NCI-H524 treated with DMSO at 0.1 percent for 48 hours (cell line): ENCODE measurements around the gene AHSG.
"Not testable (repeated sequence)": the region's sequence is repeated elsewhere in the genome, so short reads cannot be mapped to it uniquely, and the experiment has no call there.

ENCODE experiments used
- DNase-seq: peaks from one replicate; lab custom pipeline; 2025; lab: John Stamatoyannopoulos, UW

The AHSG gene

DNA sequence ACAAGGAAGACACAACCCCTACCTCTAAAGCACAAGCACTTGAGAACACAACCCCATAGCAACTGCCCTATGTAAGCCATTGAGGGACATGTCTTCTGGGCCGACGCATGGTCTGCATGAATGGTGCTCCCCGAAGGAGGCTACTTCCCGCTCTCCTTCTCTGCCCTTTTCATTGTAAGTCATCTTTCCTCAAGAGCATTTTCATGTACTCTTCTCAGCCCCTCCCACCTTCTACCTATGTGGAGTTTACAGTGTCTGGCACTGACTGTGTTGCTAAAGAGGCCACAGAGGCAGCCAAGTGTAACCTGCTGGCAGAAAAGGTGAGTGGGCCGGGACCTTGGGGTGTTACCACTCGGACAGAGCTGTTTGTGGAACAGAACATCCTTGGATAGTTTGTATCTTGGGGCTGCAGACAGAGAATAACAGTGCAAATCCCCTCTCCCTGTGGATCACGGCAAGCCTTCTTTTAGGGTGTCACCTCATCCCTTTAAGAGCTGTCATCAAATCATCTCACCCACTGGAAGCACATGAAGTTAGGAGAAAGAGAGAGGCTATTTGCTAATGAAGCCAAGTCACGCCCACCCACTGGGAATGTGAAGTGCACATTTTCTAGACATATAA lies 5.6 kb downstream of the AHSG start:
- DNase-seq, result no peak

DNA sequence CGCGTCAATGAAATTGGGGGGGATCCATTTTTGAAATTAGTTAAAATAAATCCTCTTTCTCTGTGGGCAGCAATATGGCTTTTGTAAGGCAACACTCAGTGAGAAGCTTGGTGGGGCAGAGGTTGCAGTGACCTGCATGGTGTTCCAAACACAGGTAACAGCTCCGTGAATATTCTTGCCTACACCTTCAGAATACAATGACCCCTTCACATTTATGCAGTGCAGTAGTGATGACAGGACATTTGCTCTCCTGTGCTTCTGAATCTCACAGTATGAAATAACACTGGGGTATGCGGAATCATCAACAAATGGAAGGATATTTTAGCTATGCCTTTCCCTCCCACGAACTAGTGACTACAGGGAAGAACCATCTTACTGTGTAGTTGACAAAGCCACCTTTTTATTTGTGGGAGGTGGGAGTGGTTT lies 6.9 kb downstream of the AHSG start:
- DNase-seq, result no peak

DNA sequence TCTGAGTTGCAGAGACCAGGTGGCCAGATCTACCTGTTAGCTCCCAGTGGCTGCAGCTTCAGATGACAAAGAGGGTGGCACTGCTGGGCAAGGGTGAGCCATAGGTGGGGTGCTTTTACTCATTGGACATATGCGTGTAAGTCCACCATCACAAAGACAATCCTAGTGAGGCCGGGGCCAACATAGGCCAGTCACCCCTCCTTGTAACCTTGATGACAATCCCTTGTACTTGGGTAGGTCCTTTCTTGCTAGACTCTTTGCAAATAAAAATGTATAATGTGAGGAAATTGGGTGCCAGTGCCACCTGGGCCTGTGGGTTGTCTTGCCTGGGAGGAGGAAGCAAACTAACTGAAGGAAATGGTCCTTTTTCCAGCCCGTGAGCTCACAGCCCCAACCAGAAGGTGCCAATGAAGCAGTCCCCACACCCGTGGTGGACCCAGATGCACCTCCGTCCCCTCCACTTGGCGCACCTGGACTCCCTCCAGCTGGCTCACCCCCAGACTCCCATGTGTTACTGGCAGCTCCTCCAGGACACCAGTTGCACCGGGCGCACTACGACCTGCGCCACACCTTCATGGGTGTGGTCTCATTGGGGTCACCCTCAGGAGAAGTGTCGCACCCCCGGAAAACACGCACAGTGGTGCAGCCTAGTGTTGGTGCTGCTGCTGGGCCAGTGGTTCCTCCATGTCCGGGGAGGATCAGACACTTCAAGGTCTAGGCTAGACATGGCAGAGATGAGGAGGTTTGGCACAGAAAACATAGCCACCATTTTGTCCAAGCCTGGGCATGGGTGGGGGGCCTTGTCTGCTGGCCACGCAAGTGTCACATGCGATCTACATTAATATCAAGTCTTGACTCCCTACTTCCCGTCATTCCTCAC lies 7.6 kb downstream of the AHSG start:
- DNase-seq, result no peak

DNA sequence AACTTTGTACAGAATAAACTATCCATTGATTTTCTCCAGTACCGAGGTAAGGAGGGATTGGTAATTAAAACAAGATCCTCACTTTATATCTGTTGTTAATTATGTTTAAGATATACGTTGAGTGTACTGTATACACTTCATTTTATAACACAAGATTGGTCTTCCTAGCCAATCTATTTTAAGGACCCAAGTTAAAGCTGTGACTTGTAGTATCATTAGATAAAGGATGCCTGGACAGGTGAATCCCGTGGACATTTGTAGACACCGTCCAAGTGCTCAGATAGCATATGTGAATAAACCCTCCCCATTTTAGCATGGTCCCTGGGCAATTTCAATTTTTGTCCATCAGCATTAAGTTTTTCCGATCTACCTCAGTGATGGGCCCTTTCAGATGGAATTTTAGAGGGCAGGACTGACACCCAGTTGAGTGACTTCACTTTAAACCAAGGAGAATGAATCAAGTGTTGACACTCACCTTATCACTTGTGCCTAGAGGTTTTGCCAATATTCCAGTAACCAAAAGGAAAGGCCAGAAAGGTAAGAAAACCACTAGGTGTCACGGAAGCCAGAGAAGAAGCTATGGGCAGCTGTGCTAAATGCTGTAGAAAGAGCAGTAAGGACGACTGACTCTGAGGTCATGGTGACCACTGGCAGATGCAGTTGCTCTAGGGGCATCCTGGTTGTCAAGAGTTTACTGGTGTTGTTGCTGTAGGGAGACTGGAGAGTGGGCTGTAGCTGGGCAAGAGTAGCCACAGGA lies 9.2 kb downstream of the AHSG start:
- no peak for DNase-seq

DNA sequence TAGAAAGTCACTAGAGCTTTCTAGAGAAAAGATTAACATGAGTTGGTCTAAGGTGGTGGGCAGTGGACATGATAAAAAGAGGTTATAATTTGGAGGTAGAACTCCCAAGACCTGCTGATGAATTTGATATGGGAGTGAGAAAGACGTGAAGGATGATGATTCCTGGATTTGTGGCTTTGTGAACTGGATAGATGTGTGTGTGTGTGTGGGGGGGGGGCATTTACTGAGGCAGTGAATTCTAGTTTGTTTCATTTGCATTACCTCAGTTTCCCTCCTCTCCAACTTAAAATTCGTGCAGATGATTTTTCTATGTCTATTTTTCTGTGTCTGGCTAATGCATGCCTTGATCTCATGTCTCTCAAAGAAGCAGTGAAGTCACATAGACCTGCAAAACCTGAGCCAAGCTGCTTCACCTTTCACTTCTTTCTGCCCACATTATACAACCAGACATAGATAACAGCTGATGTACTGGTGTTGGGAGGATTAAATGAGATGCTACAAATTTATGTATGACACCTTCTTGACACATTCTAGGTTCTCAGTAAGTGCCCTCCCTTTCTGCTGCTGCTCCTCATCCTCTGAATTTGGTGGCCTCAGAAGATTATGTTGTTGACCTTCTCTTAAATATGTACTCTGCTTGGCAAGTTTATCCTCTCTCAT lies 9.9 kb downstream of the AHSG start:
- no peak for DNase-seq

DNA sequence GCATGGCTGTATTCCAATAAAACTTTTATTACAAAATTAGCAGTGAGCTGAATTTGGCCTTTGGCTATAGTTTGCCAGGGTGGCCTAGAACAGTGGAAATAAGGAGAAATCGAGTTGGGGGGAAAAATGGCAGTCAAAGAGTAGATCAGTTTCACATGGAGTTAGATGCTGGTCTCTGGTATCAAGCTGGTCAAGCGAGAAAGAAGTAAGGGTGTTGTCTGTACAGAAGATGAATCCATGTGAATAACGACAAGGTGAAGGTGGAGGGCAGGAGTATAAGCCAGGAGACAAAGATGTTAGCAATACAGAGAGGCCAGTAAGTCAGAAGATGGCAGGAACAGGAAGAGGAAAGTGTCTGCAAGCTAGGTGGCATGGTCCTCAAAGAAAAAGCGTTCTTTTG lies 11.7 kb downstream of the AHSG start:
- DNase-seq, result no peak

DNA sequence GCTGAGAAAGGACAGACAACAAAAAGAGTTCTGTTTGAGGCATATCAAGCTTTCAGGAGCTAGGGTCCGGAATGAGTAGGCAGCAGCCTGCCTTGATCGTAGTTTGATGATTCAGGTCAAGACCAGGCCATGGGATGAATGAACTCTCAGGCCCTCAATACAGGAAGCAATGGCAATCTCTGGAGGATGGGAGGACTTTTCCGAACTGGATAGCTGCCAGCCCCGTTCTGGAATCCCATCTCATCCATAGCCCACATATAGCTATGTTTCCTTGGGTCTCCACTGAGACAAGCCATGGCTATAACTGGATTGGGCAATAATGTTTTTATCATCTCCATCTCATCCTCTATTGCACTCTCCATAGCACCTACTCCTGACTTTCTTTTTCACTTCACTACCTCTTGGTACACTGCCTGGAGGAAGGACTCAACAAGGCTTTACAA lies 12.8 kb downstream of the AHSG start:
- DNase-seq, result no peak

DNA sequence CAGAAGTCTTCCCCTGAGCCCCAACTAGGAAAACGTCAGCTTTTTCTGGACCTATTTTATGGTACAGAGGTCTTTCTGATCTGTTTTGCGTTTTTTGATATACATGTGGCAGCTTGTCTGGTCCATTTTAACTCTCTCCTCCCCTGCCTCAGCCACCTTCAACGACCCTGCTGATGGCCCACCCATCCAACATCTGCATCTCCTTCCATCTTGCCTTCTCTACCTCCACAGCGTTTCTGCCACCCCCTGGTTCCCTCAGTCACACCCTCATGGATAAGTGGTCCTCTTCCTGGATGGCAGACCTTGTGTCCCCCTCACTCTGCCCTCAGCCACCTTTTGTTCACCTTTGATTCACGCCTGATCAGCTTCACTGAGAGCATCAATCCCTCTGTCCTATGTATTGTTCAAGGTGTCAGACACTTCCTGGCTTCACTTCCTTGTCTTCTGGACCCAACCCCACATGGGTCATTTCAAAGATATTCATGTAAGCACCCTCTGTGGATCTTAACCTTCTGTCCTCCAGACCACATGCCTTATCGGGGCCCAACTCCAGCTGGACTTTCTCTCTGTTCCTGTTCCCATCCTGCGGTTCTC lies 13.5 kb downstream of the AHSG start:
- DNase-seq, result no peak

DNA sequence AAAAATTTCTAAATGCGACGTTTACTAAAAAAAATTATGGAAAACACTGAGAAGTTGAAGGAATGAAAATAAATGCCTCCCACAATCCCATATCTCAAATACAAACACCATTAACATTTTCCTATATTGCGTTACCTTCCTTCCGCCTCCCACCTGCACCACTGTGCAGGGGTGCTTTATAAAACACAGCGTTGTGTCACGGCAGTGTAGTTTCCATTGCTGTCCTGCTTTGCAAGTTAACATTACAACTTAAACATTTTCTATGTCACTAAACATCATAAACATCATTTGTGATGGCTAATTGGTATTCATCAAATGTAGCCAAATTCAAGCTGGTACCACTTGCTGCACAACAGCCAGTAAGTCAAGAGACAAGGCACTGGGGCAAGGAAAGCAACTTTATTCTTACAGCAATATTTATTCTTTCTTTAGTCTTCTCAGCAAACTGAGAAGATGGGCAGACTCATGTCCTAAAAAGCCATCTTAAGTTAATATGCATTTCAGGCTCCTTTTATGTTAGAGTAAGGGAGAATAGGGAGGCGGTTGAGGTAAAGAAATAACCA lies 15.1 kb downstream of the AHSG start:
- DNase-seq, result no peak

DNA sequence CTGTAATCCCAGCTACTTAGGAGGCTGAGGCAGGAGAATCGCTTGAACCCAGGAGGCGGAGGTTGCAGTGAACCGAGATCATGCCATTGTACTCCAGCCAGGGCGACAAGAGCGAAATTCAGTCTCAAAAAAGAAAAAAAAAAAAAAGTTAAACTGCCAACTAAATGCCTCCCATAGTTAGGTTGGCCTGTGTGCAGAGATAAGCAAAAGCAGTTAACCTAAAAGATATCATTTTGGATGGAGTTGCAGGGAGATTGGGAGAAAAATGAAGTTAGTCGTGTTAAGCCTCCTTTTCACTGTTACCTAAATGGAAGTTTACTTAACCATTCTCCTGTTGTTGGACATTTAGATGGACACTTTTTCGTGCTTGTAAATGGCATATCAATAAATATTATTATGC lies 15.9 kb downstream of the AHSG start:
- DNase-seq, result no peak

DNA sequence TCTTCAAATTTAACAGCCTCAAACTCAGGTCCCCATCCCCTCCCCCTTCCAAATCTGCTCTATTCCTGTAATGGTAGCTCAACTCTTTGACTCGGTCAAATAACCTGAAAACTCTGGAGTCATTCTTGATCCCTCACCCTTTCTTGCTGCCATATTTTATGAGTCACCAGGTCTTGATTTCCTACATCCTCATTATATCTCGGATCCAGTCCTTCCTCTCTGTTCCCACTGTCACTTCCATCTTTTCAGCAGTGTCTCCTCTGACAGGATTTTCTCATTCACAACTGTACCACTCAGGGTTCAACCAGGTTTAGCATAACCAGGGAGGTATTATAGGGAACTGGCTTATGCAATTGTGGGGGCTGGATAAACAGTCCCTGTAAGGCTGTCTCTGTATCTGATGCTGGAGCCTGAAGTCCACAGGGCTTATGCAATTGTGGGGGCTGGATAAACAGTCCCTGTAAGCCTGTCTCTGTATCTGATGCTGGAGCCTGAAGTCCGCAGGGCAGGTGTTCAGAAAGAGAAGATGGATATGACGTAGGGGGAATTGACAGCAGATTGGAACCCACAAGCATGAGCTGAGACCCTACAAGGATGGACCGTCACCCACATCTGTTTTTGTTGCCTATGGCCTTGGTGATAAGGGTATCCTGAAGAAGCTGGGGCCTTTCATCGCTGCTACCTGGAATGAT lies 18.2 kb downstream of the AHSG start:
- no peak for DNase-seq

DNA sequence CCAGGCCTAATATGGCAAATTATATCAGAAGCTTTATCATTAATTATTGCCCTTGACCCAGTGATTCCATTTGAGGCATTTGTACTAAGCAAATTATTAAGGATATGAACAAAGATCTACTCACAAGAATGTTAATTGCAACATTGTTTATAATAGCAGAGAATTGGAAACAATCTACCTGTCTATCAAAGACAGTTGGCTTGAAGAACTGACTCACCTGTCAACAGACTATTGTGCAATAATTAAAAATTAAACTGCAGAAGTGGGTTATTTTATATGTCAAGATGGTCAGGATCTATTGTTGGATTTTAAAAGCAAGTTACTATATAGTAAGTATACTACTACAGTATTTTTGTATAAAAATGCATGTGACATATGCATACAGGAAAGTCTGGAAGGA lies 20.6 kb downstream of the AHSG start:
- DNase-seq, result no peak

DNA sequence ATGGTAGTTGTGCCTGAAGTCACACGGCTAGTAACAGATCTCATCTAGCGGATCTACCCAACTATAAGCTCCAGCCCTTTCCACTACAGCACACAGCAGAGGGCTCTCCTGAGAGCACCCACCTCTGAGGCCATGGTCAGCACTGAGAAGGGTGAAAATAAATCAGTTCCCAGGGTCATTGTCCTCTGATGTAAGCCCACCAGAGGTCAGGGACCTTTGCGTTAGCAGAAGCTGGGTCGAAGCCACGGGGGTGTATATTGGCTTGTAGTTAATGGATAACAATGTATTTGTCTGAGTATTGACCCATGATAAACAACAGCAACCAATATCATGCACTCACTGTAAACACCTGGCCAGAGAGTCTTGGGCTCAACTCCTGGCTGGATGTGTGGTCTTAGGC lies 21.3 kb downstream of the AHSG start:
- DNase-seq, result not testable (repeated sequence)

DNA sequence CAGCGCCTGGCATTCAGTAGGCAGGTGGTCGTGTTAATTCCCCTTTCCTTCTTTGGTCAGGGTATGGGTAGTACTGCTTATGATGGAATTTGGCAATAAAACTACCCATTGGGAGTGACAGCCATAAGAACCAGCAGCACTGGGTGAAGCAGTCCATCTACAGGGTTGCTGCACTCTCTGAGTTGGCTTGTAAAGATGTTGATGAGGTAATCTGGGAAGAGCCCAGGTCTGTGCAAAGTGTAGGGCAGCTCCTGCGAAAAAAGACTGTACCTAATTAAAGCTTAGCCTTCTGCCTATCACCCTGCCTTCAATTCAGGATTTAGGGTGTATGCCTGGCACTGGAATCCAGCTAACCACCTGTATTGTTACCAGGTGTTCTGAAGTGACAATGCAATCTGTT lies 22.7 kb downstream of the AHSG start:
- no peak for DNase-seq

DNA sequence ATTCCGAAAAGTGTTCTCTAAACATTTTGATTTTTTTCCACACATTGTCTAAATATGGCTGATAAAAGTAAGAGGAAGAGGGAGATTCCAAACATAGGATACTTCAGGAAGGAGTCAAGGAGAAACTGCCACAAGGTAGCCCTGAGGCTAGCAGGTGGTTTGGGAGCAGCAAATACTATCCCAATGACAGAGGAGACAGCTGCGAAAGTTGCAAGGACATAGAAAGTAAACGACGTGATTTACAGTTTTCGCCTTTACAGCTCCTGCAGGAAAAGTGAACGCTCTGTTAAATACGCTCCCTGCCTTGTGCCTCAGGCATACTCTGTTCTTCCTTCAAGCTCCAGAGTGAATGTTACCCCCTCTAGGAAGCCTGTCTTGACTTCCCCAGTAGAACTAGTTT lies 23.7 kb downstream of the AHSG start:
- no peak for DNase-seq

DNA sequence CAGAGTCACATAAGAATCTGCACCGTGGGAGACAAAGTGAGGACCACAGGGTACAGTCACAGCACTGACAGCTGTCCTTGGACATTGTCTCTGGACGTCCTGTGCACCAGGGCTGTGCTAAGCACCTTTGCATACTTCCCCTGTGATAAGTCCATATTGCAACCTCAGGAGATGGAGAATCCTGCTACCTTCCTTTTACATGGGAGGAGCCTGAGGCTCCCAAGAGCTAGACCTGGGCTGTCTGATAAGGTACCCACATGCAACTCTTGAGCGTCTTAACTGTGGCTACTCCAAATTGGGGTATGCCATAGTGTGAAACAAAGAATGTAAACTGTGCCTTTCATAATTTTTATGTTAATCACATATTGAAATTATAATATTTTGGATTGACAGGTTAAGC lies 24.8 kb downstream of the AHSG start:
- DNase-seq, result no peak

DNA sequence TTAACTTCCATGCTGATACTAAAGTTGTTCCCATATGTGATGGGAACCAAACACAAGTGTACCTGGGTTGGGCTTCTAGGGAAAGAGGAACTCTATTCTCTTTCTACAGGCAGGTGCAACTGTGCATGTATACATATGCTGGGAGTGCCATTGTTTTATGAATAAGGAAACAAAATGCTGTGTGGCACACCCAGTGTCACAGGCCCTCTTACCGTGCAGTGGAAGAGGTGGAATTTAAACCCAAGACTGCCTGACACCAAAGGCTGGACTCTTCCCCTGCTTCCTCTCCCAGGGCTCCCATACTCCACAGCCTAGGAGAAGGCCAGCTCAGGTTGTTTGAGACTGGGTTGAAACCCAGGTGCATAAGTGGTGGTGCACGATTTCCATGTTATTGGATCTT lies 25.4 kb downstream of the AHSG start:
- no peak for DNase-seq

DNA sequence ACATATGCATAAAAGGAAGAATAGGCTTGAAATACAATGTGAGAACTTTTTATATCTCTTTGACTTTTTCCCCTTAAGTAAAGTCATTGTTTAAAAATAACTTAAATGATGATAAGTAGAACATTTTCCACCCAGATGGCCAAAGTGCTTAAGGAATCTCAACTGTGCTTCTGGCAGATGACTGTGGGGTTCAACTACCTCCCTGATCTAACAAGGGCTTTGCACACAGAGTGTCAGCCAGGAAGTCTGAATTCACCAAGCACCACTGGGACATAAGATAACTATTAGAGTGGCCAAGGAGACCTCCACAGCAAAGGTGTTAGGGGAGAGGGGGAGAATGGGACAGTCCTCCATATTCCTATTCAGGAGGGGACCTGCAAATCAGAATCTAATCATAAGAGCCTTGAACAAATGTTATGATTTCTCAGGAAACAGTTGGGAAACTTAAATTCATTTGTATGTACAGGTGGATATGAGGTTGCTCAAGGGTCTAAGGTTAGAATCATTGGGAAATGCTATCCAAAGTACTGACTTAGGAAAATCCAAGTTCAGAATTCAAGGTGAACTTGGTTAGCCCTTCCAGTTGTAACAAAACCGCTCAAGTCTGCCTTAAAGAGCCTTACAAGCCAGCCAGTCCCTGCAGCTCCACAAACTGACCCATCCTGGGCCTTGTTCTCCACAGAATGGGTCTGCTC lies 27.1 kb downstream of the AHSG start, which contains the start of gene FETUB:
Gene FETUB (plus strand): TSS at position 622 of the 695 bp plus-strand sequence. CDS start 62 bp downstream, at position 684.
- DNase-seq, result no peak

DNA sequence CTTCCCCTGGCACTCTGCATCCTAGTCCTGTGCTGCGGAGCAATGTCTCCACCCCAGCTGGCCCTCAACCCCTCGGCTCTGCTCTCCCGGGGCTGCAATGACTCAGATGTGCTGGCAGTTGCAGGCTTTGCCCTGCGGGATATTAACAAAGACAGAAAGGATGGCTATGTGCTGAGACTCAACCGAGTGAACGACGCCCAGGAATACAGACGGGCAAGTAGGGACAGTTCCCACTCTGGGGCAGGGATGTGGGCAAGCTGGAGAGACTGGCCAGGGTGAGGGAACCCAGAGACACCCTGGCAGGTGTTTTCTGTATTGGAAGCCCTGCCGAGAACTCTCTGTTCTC lies 27.6 kb downstream of the AHSG start:
- no peak for DNase-seq

DNA sequence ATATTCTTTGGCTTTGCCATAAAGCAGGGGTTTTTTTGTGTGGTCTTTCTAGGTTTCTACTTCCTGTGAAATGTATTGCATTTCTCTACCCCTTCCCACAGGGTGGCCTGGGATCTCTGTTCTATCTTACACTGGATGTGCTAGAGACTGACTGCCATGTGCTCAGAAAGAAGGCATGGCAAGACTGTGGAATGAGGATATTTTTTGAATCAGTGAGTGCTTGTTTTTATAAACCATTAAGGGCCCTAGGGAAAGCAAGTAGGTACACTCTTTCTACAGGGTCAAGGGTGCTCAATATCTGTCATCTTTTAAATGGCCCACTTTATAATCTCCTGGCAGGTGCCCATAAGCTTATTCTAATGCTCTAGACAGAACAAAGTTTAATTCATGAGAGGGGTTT lies 28.1 kb downstream of the AHSG start:
- no peak for DNase-seq
